ENCODE measurements around the gene ZDHHC3.

The ZDHHC3 gene

DNA sequence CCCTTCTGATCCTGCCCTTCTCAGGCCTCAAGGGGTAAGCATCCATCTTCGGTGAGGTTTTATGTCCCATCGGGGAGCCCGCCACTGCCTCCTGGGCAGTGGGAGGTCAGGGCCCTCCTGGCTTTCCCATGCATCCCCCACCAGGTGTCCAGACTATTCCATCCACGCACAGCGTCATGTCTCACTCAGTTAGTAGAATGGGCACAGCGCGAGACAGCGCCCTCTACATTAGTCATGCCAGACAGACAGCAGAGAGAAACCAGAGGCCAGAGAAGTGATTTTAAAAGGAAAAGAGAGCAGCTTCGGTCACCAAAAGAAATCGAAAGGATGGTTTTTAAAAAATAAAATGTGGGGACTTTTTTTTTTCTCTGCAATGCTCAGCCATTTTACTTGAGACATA lies 49.8 kb downstream of the ZDHHC3 start:
- no peak for DNase-seq

DNA sequence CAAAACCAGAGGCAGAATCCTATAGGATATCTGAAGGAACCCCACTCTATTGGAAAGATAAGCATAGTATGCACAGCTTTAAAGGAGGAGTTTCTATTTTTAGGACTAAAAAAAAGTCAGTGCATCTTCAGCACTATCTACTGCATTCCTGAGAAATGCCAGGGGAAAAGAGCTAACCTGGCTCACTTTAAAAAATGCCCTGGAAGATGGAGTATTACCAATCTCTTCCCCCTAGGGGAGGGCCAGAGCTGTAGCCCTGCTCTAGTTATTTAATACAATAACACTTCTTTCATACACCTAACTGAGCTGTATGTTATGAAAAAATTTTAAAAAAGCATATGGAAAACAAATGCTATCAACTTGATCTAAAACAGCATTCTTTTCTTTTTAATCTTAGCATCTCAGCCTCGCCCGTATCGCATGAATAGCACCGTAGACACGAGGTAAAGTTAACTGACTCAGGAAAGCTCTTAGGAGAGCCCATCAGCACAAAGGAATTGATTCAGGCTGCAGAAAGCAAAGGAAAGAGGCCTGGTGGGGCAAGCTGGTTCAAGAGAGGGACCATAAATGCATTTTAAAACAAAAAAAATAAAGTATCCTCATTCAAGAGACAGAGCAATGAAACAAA lies 51.4 kb downstream of the ZDHHC3 start:
- DNase-seq, result no peak

- no peak for DNase-seq
Observed at GRCh38 chr3:44923632-44924456, 52.1 kb downstream of the ZDHHC3 start.

DNA sequence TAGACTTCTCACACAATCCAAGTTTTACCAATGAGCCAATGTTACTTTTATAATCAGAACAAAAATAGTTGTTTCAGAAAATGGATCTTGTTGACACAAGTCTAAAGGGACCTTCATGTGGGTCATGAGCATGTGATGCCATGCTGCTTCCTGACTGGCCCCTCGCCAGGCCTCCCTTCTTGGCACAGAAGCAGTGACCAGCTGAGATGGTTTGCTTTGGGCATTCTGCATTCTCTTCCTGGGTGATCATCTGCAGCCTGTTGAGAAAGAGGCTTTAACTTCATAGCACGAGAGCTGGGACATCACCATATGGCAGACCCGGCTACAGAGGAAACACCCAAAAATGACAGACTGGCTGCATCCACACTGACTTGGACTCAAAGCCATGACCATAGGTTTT lies 55.9 kb downstream of the ZDHHC3 start:
- no peak for DNase-seq

DNA sequence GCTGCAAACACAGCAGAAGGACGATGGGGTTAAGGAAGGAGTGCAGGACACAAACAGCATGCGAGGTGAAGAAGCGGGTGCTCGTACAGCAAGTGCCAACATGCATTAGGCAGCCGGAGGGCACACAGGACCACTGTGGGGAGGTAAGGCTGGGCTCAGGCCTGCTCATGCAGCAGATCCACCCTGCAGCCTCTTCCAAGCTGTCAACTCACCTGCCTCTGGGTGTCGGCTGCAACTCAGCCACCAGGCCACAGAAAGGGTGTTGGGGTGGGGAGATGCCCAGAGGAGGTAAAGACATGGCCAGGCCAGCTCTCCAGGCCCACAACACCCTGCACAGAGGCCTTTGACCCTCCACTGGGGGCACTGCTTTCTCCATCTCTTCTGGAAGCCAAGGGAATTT lies 57.4 kb downstream of the ZDHHC3 start:
- no peak for DNase-seq

DNA sequence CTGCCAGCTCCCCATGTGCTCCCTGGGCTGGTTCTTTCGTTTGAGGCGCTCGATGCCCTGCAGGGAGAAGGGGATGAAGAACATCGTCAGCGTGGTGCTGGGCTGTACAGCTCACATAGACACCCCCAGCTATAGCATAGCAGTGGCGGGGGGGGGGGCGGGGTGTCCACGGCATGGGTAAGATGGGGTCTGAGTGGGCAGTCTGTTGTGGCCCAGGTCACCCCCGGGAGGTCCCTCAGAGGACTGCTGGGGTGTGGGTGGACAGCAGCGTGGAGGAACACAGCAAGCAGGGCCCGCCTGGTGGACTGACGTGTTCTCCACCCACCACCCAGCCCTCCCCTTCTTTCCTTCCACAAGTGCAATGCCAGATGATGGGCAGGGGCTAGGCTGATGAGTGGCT lies 57.9 kb downstream of the ZDHHC3 start:
- no peak for DNase-seq

GRCh38 chr3:44915702-44916438 lies 60.1 kb downstream of the ZDHHC3 start:
- DNase-seq, result no peak

DNA sequence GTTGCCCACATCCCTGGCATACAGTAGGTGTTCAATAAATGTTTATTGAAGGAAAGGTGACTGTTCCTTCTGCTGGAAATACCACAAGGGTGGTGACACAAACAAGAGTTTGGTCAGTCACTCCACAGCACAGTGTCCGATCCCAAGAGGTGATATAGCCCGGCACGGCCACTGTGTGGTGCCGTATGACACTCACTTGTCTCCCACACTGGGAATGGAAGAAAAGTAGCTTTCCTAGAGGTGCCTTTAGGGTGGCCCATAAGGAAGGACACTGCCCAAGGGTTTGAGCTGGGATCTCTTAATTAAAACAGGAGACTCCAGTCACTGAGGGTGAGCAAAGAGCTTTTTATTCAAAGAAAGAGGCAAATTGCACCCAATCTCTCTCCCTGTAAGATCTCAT lies 61.0 kb downstream of the ZDHHC3 start:
- no peak for DNase-seq

- peak; percentile 77 for DNase-seq
Observed at GRCh38 chr3:44913868-44914468, 62.0 kb downstream of the ZDHHC3 start.

DNA sequence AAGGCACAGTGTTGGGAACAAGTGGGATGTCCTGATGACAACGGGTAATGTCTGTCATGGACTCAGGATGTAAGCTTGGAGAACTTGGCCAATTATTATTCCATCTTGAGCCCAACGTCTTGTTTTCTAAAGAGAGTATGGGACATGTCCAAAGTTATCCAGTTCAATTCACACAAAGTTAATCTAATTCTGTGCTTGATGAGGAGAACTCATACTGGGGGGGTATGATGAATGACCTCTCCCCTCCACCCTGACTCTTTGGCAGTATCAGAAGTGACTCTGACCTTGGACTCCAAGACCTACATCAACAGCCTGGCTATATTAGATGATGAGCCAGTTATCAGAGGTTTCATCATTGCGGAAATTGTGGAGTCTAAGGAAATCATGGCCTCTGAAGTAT lies 65.3 kb downstream of the ZDHHC3 start:
- DNase-seq, result no peak

GRCh38 chr3:44909063-44909462 lies 66.9 kb downstream of the ZDHHC3 start:
- DNase-seq, result no peak

GRCh38 chr3:44907612-44908011 lies 68.4 kb downstream of the ZDHHC3 start:
- no peak for DNase-seq

DNA sequence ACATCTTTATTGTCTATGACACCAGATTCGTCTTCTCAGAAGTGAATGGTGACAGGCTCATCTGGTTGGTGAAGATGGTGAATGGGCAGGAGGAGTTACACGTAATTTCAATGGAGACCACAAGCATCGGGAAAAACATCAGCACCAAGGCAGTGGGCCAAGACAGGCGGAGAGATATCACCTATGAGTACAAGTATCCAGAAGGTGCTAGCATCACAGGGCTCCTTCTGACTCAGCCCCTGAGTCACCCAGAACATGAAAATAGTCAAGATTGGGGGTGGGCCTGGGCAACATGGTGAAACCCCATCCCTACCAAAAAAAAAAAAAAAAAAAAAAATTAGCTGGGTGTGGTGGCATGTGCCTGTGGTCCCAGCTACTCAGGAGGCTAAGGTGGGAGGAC lies 69.0 kb downstream of the ZDHHC3 start:
- no peak for DNase-seq

- DNase-seq, result no peak
Observed at GRCh38 chr3:44905446-44906157, 70.4 kb downstream of the ZDHHC3 start.

- no peak for DNase-seq
Observed at GRCh38 chr3:44903751-44904150, 72.2 kb downstream of the ZDHHC3 start.

GRCh38 chr3:44903314-44903713 lies 72.7 kb downstream of the ZDHHC3 start:
- DNase-seq, result no peak

GRCh38 chr3:44902628-44903027 lies 73.3 kb downstream of the ZDHHC3 start:
- no peak for DNase-seq

- no peak for DNase-seq
Observed at GRCh38 chr3:44899683-44900367, 76.1 kb downstream of the ZDHHC3 start.

GRCh38 chr3:44896440-44896839 lies 79.5 kb downstream of the ZDHHC3 start:
- no peak for DNase-seq

- no peak for DNase-seq
Observed at GRCh38 chr3:44894485-44894884, 81.5 kb downstream of the ZDHHC3 start.

- DNase-seq, result no peak
Observed at GRCh38 chr3:44893097-44893496, 82.9 kb downstream of the ZDHHC3 start.

- no peak for DNase-seq
Observed at GRCh38 chr3:44892689-44893088, 83.3 kb downstream of the ZDHHC3 start.
